ENCODE results near the gene RAPGEF4.

GRCh38 chr2:172813314-172813888 is 77.8 kb downstream of the RAPGEF4 start:
- TF ChIP-seq CTCF (IDR thresholded peaks at IDR 0.05) (no peak), EZH2 (IDR thresholded peaks at IDR 0.05; ENCODE audit: borderline replicate concordance, insufficient read depth, low read depth, low read length, poor library complexity, severe bottlenecking) (no peak)

Data from B cell (primary cell).